SW480 (cell line): ENCODE results near the gene MAN2C1.

ENCODE experiments used
- DNase-seq: peaks from one replicate; pipeline ENCODE4 v3.0.0-alpha.2; 2016; ENCODE audit warnings: low spot score

Gene MAN2C1

DNA sequence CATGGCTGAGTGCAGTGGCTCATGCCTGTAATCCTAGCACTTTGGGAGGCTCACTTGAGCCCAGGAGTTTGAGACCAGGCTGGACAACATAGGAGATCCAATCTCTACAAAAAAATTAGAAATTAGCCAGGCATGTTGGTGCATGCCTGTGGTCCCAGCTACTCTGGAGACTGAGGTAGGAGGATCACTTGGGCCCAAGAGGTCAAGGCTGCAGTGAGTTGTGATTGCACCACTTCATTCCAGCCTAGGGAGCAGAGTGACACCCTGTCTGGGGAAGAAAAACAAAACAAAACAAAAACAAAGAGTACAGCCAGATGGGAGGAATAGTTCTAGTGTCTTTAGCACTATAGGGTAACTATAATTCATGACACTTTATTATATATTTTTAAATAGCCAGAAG is 58.7 kb downstream of the MAN2C1 start:
- DNase-seq, result no peak

DNA sequence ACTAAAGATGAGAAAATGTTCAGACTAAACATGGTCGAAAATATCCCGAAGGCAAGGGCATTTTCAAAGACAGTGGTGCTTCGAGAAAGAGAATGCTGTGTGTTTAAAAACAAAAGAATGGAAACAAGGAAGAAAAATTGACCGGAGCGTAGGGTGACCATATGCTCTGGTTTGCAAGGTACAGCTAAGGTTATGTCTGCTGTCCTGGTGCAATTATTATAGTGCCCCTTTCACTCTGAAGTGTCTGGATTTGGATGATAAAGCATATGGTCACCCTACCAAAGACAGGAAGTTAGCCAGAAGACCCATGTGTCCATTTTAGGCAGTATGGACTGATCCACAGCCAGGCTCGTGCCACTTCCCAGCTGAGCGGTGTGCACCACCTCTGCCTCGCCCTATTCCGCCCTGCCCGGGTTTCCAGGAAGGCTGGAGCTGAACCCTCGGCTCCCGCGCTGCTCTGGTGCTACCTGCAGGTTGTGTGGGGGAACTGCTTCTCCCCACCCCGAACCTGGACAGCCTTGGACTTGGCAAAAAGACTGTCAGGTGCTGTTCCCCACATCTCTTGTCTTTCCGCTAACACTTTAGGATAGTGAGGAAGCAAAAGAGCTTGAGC is 60.5 kb downstream of the MAN2C1 start:
- DNase-seq, result peak; percentile 70

DNA sequence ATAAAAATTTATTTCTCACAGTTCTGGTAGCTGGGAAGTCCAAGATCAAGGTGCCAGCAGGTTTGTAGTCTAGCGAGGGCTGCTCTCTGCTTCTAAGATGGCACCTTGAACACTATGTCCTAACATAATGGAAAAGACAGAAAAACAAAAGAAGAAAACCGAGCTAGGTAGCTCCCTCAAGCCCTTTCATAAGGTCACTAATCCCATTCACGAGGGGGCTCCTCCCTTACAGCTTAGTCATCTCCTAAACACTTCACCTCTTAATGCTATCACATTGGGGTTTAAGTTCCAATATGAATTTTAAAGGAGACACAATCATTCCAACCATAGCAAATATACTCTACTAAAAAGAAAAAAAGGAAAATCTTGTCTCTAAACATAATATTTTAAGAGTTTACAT is 62.2 kb downstream of the MAN2C1 start:
- DNase-seq, result no peak
